GM18498 (cell line): ENCODE measurements around the gene C15orf40.
"Not testable (repeated sequence)": the region's sequence is repeated elsewhere in the genome, so short reads cannot be mapped to it uniquely, and the experiment has no call there.

Experiments
- ATAC-seq: cut with Tn5 transposase; IDR thresholded peaks from one replicate; pipeline ENCODE4 v1.9.1; 2021; ENCODE audit warnings: mild to moderate bottlenecking, moderate library complexity; ENCODE audit not compliant: unreplicated experiment

The C15orf40 gene

DNA sequence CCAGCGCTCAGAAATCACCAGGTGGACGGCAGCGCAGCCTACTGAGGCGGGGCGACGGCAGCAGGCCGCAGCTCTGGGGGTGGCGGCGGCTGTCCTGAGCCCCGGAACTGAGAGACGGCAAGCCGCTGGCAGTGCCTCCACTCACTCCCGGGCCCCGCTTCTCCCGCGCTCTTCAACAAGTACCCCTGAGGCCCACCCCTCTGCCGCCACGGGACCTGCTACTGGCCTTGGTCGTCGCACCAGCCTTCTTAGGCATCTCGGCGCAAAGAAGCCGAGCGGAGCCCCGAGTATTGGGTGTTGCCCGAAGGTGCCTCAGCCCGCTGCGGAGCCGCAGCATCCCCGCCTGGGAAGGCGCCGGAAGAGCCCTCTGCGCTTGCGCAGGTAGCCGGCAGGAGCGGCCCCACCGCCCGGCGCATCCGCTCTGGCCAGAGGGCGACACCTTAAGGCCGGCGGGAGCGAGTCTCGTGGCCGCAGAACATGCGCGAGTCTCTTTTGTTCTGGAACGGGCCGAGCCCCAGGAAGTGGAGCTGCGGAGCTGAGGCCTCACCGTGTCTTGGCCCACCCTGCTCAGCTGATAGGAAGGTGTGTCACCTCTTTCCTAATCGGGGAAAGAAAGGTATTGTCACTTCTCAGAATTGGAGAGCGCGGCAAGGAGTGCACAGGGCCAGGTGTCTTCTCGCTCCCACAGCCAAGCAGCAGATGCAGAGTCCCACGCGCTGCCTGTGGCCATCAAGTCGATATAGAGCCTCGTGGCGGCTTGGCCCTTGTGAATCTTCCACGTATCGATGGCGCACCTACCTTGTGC is at the start of gene C15orf40:
C15orf40 (minus strand) TSS at position 369 of the 805 bp plus-strand sequence; CDS start at position 337, 32 bp downstream.
- ATAC-seq, result peak; percentile 92

DNA sequence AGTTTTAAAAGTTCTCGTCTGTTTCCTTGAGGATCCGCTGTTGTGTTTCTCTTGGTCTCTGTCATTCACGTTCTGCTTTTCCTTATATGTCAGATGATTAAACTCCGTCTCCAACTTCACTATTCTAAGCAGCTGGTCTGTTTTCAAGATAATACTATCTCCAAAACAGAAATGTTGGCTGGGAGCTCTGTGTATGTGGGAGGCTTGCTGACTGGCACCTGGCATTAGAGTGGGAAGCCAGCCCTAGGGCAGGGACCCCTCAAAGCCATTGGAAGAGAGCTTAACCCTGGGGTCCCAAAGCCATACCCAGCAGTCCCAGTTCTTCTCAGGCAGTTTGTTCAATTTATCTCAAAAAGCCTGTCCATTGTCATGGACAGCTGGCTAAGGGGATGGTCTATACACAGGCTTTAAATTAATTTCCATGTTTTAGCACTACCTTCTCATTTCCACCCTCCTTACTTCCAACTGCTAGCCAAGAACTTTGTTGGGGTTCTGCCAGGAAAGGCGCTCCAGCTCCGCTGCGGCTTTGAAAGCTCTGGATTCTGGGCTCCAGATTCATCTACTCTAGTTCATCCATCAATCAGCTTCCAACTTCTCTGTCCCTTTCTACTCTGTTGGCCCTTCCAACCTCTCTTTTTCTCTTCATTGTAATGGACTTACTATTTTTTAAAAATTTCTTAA is 46.4 kb upstream of the C15orf40 start:
- no peak for ATAC-seq

- no peak for ATAC-seq
Observed at GRCh38 chr15:83057002-83057401, 45.6 kb upstream of the C15orf40 start.

DNA sequence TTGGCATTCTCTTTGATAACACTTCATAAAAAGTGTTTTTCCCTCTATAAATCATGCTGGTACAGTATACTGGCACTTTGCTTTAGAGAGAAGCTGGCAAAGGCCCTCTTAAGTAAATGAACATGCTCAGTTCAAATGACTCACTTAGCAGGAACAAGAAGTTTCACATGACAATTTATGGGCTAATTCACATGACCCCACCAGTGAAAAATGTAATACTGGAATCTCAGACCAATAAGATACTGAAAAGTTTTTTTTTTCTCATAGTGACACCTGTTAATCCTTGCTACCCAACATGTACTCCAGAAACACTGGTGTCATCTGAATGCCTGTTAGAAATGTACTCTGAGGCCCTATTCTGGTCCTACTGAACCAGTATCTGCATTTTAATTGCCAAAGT is 41.7 kb upstream of the C15orf40 start:
- no peak for ATAC-seq

DNA sequence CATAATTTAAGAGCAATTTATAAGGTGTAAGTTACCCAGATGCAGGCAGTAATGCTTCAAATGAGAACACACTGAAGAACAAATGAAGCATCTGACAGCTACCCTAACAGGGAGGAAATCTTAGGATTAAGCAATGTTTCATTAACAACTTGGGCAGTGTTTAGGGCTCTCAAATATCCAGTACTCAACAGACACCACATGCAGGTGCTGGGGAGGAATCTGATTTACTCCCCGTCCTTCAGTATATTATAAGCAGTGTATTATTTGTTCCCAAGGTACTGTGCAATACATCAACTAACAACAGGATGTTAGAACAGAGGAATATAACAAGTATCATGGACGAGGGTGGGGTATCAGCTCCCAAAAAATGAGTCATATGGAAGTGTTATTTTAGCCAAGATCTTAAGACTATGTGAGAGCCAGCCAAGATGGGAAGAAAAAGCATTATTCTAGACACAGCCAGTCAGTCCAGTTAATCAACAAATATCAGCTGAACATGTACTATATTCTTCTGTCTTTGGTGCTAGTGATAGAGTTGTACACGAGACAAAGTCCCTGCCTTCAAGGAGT is 35.2 kb upstream of the C15orf40 start:
- ATAC-seq, result no peak

DNA sequence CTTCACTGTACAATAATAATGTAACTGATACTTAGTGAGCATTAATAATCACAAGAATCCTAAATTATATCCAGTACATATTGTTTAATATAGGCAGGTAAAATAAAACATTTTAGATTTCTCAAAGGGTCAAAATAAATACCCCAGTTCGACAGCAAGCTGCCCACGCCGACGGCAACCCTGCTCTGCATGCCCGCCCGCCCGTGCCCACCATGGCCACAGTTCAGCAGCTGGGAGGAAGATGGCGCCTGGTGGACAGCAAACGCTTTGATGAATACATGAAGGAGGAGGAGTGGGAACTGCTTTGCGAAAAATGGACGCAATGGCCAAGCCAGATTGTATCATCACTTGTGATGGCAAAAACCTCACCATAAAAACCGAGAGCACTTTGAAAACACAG is 32.7 kb upstream of the C15orf40 start:
- no peak for ATAC-seq

GRCh38 chr15:83039206-83039605 is 27.8 kb upstream of the C15orf40 start:
- no peak for ATAC-seq

GRCh38 chr15:83036253-83036652 is 24.8 kb upstream of the C15orf40 start:
- no peak for ATAC-seq

- not testable (repeated sequence) for ATAC-seq
Observed at GRCh38 chr15:83031234-83031633, 19.8 kb upstream of the C15orf40 start.

- ATAC-seq, result no peak
Observed at GRCh38 chr15:83030021-83030420, 18.6 kb upstream of the C15orf40 start.

GRCh38 chr15:83018436-83018835 is 7.0 kb upstream of the C15orf40 start:
- ATAC-seq, result no peak

- ATAC-seq, result no peak
Observed at GRCh38 chr15:83016906-83017305, 5.5 kb upstream of the C15orf40 start.

- no peak for ATAC-seq
Observed at GRCh38 chr15:83015361-83015760, 3.9 kb upstream of the C15orf40 start.

DNA sequence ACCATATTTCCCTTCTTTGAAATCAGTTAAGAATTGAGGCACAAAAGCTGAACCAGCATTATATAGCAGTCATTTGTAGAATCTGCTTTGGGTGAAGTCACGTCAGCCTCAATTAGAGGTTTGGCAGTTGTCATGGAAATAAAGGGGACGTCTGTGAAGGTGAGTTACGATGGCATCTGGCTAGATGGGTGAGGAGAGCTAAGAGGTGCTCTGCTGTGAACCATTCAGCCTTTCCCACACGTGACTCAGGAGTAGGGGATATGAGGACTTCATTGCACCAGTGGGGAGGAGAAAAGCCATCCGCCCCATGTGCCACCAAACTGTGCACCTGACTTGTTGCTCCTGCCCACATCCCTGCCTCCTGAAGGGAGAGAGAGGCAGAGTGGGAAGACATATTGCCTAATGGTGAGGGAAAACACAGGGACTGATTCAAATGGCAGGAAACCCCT is 2.8 kb upstream of the C15orf40 start:
- ATAC-seq, result no peak

- ATAC-seq, result no peak
Observed at GRCh38 chr15:83012636-83013035, 1.2 kb upstream of the C15orf40 start.

DNA sequence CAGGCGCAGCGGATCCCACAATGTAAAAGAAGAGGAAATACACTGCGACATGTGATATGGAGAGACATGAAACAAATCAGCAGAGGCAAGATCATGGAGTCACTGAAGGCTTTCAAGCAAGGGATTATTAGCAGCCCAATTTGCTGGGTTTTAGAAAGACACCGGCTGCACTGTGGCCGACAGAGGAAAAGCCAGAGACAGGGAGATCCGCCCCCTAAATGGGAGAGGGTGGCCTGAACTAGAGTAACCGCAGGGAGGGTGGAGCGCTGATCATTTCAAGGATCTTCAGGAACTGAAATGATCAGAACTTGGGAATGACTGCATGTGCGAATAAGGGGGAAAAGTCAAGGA is 612 bp upstream of the C15orf40 start:
- no peak for ATAC-seq

GRCh38 chr15:83010709-83011270 is 649 bp downstream of the C15orf40 start:
- ATAC-seq, result peak; percentile 63

- not testable (repeated sequence) for ATAC-seq
Observed at GRCh38 chr15:83000672-83001031, 10.8 kb downstream of the C15orf40 start.

- peak; percentile 82 for ATAC-seq
Observed at GRCh38 chr15:82999905-83000671, 11.4 kb downstream of the C15orf40 start.

DNA sequence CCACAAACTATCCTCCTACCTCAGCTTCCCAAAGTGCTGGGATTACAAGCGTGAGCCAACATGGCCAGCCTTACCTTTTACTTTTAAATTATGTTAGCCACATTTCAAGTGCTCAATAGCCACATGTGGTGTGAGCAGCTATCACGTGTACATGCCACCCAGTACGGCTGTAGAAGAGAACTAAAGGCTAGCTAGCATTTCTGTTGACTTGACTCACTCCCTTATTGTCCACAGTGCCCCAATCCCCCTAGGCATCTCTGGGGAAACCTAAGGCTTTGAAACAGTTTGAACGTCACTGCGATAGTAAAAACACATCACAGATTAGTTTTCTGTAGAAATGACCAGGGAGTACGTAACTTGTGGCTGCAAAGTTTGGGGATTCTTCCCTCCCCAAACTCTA is 12.0 kb downstream of the C15orf40 start:
- no peak for ATAC-seq

- ATAC-seq, result no peak
Observed at GRCh38 chr15:82995938-82996337, 15.5 kb downstream of the C15orf40 start.
